ENCODE measurements around the gene ITGB3BP. TPM values are rescaled to one million over a fixed set of nuclear protein-coding genes. Genes with fewer than 3 reads are reported as not detected.

ITGB3BP gene
- total and polyA plus RNA-seq, 2 of the 13 experiments (the other 11 are each of a cell fraction or from before 2014, with no cell fraction given), result 19.0 to 46.5 TPM

DNA sequence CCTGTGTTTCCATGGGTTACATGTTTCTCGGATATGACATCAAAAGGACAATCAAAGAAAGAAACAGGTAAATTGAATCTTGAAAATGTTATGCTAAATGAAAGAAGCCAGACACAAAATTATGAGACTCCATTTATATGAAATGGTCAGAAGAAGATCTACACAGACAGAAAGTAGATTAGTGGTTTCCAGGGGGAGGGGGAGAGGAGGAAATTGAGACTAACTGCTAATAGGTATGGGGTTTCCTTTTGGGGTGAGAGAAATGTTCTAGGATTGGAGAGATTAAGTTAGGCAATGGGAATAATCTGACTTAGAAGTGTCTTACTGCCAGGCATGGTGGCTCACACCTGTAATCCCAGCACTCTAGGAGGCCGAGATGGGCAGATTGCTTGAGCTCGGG is 21.8 kb downstream of the ITGB3BP start (continued):
- TF ChIP-seq, protein P1, sequence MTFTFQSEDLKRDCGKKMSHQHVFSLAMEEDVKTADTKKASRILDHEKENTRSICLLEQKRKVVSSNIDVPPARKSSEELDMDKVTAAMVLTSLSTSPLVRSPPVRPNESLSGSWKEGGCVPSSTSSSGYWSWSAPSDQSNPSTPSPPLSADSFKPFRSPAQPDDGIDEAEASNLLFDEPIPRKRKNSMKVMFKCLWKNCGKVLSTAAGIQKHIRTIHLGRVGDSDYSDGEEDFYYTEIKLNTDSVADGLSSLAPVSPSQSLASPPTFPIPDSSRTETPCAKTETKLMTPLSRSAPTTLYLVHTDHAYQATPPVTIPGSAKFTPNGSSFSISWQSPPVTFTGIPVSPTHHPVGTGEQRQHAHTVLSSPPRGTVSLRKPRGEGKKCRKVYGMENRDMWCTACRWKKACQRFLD (CRISPR knock-in tag; IDR thresholded peaks at IDR 0.05; ENCODE audit: borderline replicate concordance), result no peak
- no peak for TF ChIP-seq MZF1 (CRISPR knock-in tag; IDR thresholded peaks at IDR 0.05; ENCODE audit: borderline replicate concordance)
- TF ChIP-seq, protein P2, sequence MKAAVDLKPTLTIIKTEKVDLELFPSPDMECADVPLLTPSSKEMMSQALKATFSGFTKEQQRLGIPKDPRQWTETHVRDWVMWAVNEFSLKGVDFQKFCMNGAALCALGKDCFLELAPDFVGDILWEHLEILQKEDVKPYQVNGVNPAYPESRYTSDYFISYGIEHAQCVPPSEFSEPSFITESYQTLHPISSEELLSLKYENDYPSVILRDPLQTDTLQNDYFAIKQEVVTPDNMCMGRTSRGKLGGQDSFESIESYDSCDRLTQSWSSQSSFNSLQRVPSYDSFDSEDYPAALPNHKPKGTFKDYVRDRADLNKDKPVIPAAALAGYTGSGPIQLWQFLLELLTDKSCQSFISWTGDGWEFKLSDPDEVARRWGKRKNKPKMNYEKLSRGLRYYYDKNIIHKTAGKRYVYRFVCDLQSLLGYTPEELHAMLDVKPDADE (CRISPR knock-in tag; IDR thresholded peaks at IDR 0.05), result no peak
- TF ChIP-seq, protein P3, sequence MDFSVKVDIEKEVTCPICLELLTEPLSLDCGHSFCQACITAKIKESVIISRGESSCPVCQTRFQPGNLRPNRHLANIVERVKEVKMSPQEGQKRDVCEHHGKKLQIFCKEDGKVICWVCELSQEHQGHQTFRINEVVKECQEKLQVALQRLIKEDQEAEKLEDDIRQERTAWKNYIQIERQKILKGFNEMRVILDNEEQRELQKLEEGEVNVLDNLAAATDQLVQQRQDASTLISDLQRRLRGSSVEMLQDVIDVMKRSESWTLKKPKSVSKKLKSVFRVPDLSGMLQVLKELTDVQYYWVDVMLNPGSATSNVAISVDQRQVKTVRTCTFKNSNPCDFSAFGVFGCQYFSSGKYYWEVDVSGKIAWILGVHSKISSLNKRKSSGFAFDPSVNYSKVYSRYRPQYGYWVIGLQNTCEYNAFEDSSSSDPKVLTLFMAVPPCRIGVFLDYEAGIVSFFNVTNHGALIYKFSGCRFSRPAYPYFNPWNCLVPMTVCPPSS (IDR thresholded peaks at IDR 0.05), result no peak

DNA sequence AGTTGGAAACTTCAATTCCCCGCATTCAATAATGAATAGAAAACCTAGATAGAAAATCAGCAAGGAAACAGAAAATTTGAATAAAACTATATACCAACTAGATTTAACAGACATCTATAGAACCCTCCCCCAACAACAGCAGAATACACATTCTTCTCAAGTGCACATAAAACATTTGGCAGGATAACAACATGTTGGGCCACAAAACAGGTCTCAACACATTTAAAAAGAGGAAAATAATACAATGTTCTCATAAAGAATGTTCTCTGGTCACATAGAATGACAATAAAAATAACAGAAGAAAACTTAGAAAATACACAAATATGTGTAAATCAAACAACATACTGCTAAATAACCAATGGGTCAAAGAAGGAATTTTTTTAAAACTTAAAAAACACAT is 24.9 kb downstream of the ITGB3BP start:
- H3K4me3 ChIP-seq (replicated peaks in 1 of 3; ENCODE audit: insufficient read depth in 1 of 3, low read depth in 2 of 3, low read length in 3 of 3), result no peak overlapping the region
- no peaks in the 10 kb centered on the region for H3K9me3 ChIP-seq (ENCODE audit: low read length)
- POLR2A ChIA-PET, result no interaction called here
- TF ChIP-seq, protein P4, sequence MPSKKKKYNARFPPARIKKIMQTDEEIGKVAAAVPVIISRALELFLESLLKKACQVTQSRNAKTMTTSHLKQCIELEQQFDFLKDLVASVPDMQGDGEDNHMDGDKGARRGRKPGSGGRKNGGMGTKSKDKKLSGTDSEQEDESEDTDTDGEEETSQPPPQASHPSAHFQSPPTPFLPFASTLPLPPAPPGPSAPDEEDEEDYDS (CRISPR knock-in tag; IDR thresholded peaks at IDR 0.05), result no peak
- no peak for TF ChIP-seq TGIF2 (CRISPR knock-in tag; IDR thresholded peaks at IDR 0.05)
- no peak for TF ChIP-seq SRSF1 (optimal IDR thresholded peaks at IDR 0.05; ENCODE audit: low read depth, low read length)
- DNase-seq (ENCODE audit: low spot score) (no peak), ATAC-seq (no peak), FAIRE-seq (no peak)
- H3K9ac ChIP-seq (ENCODE audit: insufficient read depth, low read depth, low read length), result no peak overlapping the region
- no peak overlapping the region for H3K4me2 ChIP-seq (ENCODE audit: low read depth, low read length)
- H3K27me3 ChIP-seq (ENCODE audit: control insufficient read depth in 1 of 2, insufficient read depth in 2 of 2, low read length in 2 of 2), result no peaks in the 10 kb centered on the region
- 57% methylated on average over 1 of the region's 1 CpG for WGBS (ENCODE audit: low lambda C conversion rate)
- no peak overlapping the region for H2AFZ ChIP-seq (ENCODE audit: low read length)
- in situ Hi-C loops (cut with HindIII; ENCODE audit: extremely low pct_ligation_motif_present, low pct_unique_long_range_greater_than_20kb), result no loop called here
- intact Hi-C loops (cut with micrococcal nuclease; ENCODE audit: unreplicated experiment), result no loop called here
- H3K36me3 ChIP-seq (replicated peaks in 1 of 2; ENCODE audit: control insufficient read depth in 1 of 2, insufficient read depth in 2 of 2, low read length in 2 of 2), result no peaks in the 10 kb centered on the region
- no peaks in the 10 kb centered on the region for H3K4me1 ChIP-seq (ENCODE audit: insufficient read depth, low read length)
- no peaks in the 10 kb centered on the region for H3K79me2 ChIP-seq (ENCODE audit: insufficient read depth, low read length)
- BruUV-seq (replicated peaks), result no TSS peak
- CTCF ChIA-PET (ENCODE audit: low intra/inter-chr PET ratio, low total read pairs), result no interaction called here
- no peak overlapping the region for H3K27ac ChIP-seq (ENCODE audit: extremely low read length, insufficient read depth, low read length)
- H4K20me1 ChIP-seq (ENCODE audit: insufficient read depth, low read length), result no peaks in the 10 kb centered on the region
